Chondrocyte (in vitro differentiated cells): ENCODE data around the gene SELENOO. TPM values are rescaled to one million over a fixed set of nuclear protein-coding genes. Genes with fewer than 3 reads are reported as not detected.

ENCODE experiments used
- DNase-seq: peaks from one replicate; pipeline ENCODE4 v3.0.0; 2021; ENCODE audit warnings: mixed read lengths, low spot score
- H3K27ac Mint-ChIP-seq: one replicate; pipeline ENCODE4 v1.8.0; 2021; ENCODE audit warnings: mild to moderate bottlenecking, moderate library complexity, mixed read lengths; ENCODE audit not compliant: unreplicated experiment
- H3K27me3 Mint-ChIP-seq: 2 replicates; pipeline ENCODE4 v1.8.0; 2021; ENCODE audit warnings: low read depth, mixed read lengths
- H3K36me3 Mint-ChIP-seq: 2 replicates; pipeline ENCODE4 v1.8.0; 2021; ENCODE audit warnings: low read depth, mixed read lengths
- H3K4me1 Mint-ChIP-seq: 2 replicates; pipeline ENCODE4 v1.8.0; 2021; ENCODE audit warnings: low read depth, mild to moderate bottlenecking, mixed read lengths
- H3K4me3 Mint-ChIP-seq: one replicate; pipeline ENCODE4 v1.8.0; 2021; ENCODE audit warnings: mild to moderate bottlenecking, moderate library complexity, mixed read lengths; ENCODE audit not compliant: unreplicated experiment
- H3K9me3 Mint-ChIP-seq: 2 replicates; pipeline ENCODE4 v1.8.0; 2021; ENCODE audit warnings: low read depth, mixed read lengths
- CTCF ChIP-seq: fragments of 200-600 bp; sonication (generic); IDR thresholded peaks from 2 replicates; pipeline ENCODE4 v1.5.0; 2021; ENCODE audit warnings: antibody characterized with exemption, mild to moderate bottlenecking, moderate library complexity
- total RNA-seq: library from RNA; stranded (reverse); gene quantifications from 3 replicates; pipeline ENCODE4 v1.2.1, GENCODE V29; 2021

SELENOO gene
- total RNA-seq, 1 donor from 2014 or later = 17.1 TPM

GRCh38 chr22:50260801-50261614 lies 60.2 kb downstream of the SELENOO start:
- Mint-ChIP-seq H3K4me3 (peak overlapping the region; percentile 77), H3K9me3 (no peaks in the 10 kb centered on the region), H3K27me3 (no peaks in the 10 kb centered on the region), H3K27ac (peak overlapping the region; percentile 63), H3K36me3 (no peaks in the 10 kb centered on the region), H3K4me1 (peaks cover 14% of the 10 kb centered on the region)
- DNase-seq = no peak
- no peak for TF ChIP-seq CTCF

- H3K9me3 Mint-ChIP-seq = no peaks in the 10 kb centered on the region
- peaks cover 14% of the 10 kb centered on the region for H3K4me1 Mint-ChIP-seq
Observed at GRCh38 chr22:50261615-50262459, 61.0 kb downstream of the SELENOO start, which contains the start of gene MAPK12. TSS of gene MAPK12 (minus strand) at chr22:50261683. CDS start at chr22:50261509, 174 bp downstream.

GRCh38 chr22:50262460-50262911 lies 61.7 kb downstream of the SELENOO start:
- H3K4me1 Mint-ChIP-seq = peaks cover 14% of the 10 kb centered on the region
- no peak for DNase-seq
- no peak for TF ChIP-seq CTCF
- peak overlapping the region; percentile 65 for H3K4me3 Mint-ChIP-seq
- no peaks in the 10 kb centered on the region for H3K36me3 Mint-ChIP-seq
- no peaks in the 10 kb centered on the region for H3K27me3 Mint-ChIP-seq
- H3K9me3 Mint-ChIP-seq = no peaks in the 10 kb centered on the region
- peak overlapping the region; percentile 65 for H3K27ac Mint-ChIP-seq

More at GRCh38 chr22:50261615-50262459, 61.0 kb downstream of the SELENOO start, which contains the start of gene MAPK12:
- Mint-ChIP-seq H3K27me3 (no peaks in the 10 kb centered on the region), H3K27ac (peak within 1 kb of the TSS; percentile 65), H3K36me3 (no peaks in the 10 kb centered on the region), H3K4me3 (peak within 1 kb of the TSS; percentile 77)
- no peak for TF ChIP-seq CTCF
- DNase-seq = no peak

GRCh38 chr22:50262973-50263617 lies 62.3 kb downstream of the SELENOO start:
- peaks cover 16% of the 10 kb centered on the region for H3K4me1 Mint-ChIP-seq
- no peaks in the 10 kb centered on the region for H3K9me3 Mint-ChIP-seq
- H3K36me3 Mint-ChIP-seq = no peaks in the 10 kb centered on the region
- no peak overlapping the region for H3K27ac Mint-ChIP-seq
- no peaks in the 10 kb centered on the region for H3K27me3 Mint-ChIP-seq
- no peak overlapping the region for H3K4me3 Mint-ChIP-seq
- DNase-seq = no peak
- TF ChIP-seq CTCF = no peak
